ENCODE results near the gene COQ8A.

DNA sequence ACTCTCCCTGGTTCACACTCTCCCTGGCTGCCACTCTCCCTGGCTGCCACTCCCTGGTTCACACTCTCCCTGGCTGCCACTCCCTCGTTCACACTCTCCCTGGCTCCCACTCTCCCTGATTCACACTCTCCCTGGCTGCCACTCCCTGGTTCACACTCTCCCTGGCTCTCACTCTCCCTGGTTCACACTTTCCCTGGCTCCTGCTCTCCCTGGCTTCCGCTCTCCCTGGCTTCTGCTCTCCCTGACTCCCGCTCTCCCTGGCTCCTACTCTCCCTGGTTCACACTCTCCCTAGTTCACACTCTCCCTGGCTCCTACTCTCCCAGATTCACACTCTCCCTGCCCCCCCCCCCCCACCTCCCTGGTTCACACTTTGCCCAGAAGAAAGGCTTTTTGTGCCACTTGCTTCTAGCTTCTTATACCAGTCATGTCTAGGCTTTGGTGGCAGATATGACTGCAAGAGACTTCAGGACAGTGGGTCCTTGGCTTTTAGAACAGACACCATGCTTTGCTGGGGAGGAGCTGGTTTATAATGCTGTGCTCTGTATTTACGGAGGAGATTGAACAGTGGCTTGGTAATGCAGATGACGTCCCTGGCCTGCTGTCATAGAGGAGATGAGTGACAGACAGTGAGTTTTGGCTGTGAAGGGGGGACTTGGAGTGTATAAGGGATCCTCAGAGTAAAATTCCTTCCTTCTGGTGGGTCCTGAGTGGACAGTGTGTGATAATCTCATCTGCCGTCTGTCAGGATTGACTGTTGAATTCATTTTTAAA, 17.0 kb downstream of the COQ8A start:
- TF ChIP-seq POLR2A (IDR thresholded peaks at IDR 0.05; ENCODE audit: low read depth, low read length): no peak
- no peak for TF ChIP-seq TAF1 (IDR thresholded peaks at IDR 0.05; ENCODE audit: borderline replicate concordance, low read depth, low read length)
- no peak for TF ChIP-seq POLR2AphosphoS5 (IDR thresholded peaks at IDR 0.05; ENCODE audit: low read depth, low read length)
